ENCODE data around the gene IRX1.

GRCh38 chr5:3642231-3642630, 46.6 kb downstream of the IRX1 start:
- TF ChIP-seq CTCF (IDR thresholded peaks at IDR 0.05; ENCODE audit: insufficient read depth, low read length) (no peak), REST (IDR thresholded peaks at IDR 0.05; ENCODE audit: insufficient replicate concordance, low read depth) (no peak), GABPA (IDR thresholded peaks at IDR 0.05; ENCODE audit: low read depth) (no peak), POLR2AphosphoS5 (IDR thresholded peaks at IDR 0.05; ENCODE audit: low read depth) (no peak)
